ENCODE measurements around the gene CNTNAP2. TPM values are rescaled to one million over a fixed set of nuclear protein-coding genes. Genes with fewer than 3 reads are reported as not detected.

The CNTNAP2 gene
- total and polyA plus RNA-seq, 2 donors (not counting 1 experiment from before 2014, with no cell fraction given): not detected

GRCh38 chr7:147923841-147924240 is 1807.2 kb downstream of the CNTNAP2 start:
- no peak overlapping the region for H3K9ac ChIP-seq (ENCODE audit: insufficient read depth, low read length)
- H3K27me3 ChIP-seq (ENCODE audit: control insufficient read depth, insufficient read depth, low read length): no peaks in the 10 kb centered on the region
- no peak overlapping the region for H3K27ac ChIP-seq (ENCODE audit: insufficient read depth, low read length)
- H3K4me2 ChIP-seq (ENCODE audit: extremely low read depth, insufficient read depth, low read length): no peak overlapping the region
- no peaks in the 10 kb centered on the region for H3K36me3 ChIP-seq (ENCODE audit: control insufficient read depth, insufficient read depth, low read length)
- DNase-seq (ENCODE audit: low read depth in 2 of 2): no peak
- no peaks in the 10 kb centered on the region for H3K79me2 ChIP-seq (ENCODE audit: control insufficient read depth, insufficient read depth, low read length)
- H3K9me3 ChIP-seq (ENCODE audit: control insufficient read depth, insufficient read depth, low read depth, low read length): no peaks in the 10 kb centered on the region
- H3K4me3 ChIP-seq (replicated peaks in 1 of 4; ENCODE audit: control extremely low read depth in 1 of 4, insufficient read depth in 1 of 4, low read depth in 3 of 4, low read length in 4 of 4): no peak overlapping the region
- no peak for TF ChIP-seq EZH2 (IDR thresholded peaks at IDR 0.05; ENCODE audit: low read length, missing control alignments)
- TF ChIP-seq, protein P1, sequence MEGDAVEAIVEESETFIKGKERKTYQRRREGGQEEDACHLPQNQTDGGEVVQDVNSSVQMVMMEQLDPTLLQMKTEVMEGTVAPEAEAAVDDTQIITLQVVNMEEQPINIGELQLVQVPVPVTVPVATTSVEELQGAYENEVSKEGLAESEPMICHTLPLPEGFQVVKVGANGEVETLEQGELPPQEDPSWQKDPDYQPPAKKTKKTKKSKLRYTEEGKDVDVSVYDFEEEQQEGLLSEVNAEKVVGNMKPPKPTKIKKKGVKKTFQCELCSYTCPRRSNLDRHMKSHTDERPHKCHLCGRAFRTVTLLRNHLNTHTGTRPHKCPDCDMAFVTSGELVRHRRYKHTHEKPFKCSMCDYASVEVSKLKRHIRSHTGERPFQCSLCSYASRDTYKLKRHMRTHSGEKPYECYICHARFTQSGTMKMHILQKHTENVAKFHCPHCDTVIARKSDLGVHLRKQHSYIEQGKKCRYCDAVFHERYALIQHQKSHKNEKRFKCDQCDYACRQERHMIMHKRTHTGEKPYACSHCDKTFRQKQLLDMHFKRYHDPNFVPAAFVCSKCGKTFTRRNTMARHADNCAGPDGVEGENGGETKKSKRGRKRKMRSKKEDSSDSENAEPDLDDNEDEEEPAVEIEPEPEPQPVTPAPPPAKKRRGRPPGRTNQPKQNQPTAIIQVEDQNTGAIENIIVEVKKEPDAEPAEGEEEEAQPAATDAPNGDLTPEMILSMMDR (conservative IDR thresholded peaks at IDR 0.05 in 1 of 2, IDR thresholded peaks at IDR 0.05 in 1 of 2; ENCODE audit: low read depth in 1 of 2, low read length in 2 of 2): no peak
- no peak overlapping the region for H2AFZ ChIP-seq (ENCODE audit: low read length)
- no peaks in the 10 kb centered on the region for H4K20me1 ChIP-seq (ENCODE audit: control insufficient read depth, extremely low read depth, insufficient read depth, low read length)
- H3K4me1 ChIP-seq (ENCODE audit: control insufficient read depth, extremely low read depth, insufficient read depth, low read length): no peaks in the 10 kb centered on the region

DNA sequence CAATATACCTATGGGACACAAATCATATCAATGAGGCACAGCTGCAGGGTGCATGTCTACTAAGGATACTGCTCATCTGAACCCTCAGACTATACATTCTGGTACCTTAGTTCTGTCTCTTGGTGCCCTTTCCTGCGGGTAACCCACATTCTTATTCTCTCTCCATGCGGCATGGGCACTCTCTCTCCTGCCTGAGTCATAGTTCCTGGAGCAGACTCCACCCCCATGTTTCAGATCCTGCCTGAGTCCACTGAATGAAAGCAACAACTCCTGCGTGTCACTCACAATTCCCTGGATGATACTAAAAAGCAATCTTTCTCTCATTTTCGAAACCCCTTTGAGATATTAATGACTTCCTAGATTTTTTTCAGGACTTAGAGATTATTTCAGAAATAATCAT is 1820.8 kb downstream of the CNTNAP2 start:
- no peak overlapping the region for H3K9ac ChIP-seq (ENCODE audit: insufficient read depth, low read length)
- no peak overlapping the region for H2AFZ ChIP-seq (ENCODE audit: low read length)
- H3K4me1 ChIP-seq (ENCODE audit: control insufficient read depth, extremely low read depth, insufficient read depth, low read length): no peaks in the 10 kb centered on the region
- no peak overlapping the region for H3K4me2 ChIP-seq (ENCODE audit: extremely low read depth, insufficient read depth, low read length)
- H4K20me1 ChIP-seq (ENCODE audit: control insufficient read depth, extremely low read depth, insufficient read depth, low read length): no peaks in the 10 kb centered on the region
- no peaks in the 10 kb centered on the region for H3K36me3 ChIP-seq (ENCODE audit: control insufficient read depth, insufficient read depth, low read length)
- no peak overlapping the region for H3K27ac ChIP-seq (ENCODE audit: insufficient read depth, low read length)
- H3K27me3 ChIP-seq (ENCODE audit: control insufficient read depth, insufficient read depth, low read length): no peaks in the 10 kb centered on the region
- H3K4me3 ChIP-seq (replicated peaks in 1 of 4; ENCODE audit: control extremely low read depth in 1 of 4, insufficient read depth in 1 of 4, low read depth in 3 of 4, low read length in 4 of 4): no peak overlapping the region
- no peak for DNase-seq (ENCODE audit: low read depth in 2 of 2)
- H3K79me2 ChIP-seq (ENCODE audit: control insufficient read depth, insufficient read depth, low read length): no peaks in the 10 kb centered on the region
- TF ChIP-seq, protein P1 (conservative IDR thresholded peaks at IDR 0.05 in 1 of 2, IDR thresholded peaks at IDR 0.05 in 1 of 2; ENCODE audit: low read depth in 1 of 2, low read length in 2 of 2): no peak
- no peak for TF ChIP-seq EZH2 (IDR thresholded peaks at IDR 0.05; ENCODE audit: low read length, missing control alignments)
- H3K9me3 ChIP-seq (ENCODE audit: control insufficient read depth, insufficient read depth, low read depth, low read length): no peaks in the 10 kb centered on the region

DNA sequence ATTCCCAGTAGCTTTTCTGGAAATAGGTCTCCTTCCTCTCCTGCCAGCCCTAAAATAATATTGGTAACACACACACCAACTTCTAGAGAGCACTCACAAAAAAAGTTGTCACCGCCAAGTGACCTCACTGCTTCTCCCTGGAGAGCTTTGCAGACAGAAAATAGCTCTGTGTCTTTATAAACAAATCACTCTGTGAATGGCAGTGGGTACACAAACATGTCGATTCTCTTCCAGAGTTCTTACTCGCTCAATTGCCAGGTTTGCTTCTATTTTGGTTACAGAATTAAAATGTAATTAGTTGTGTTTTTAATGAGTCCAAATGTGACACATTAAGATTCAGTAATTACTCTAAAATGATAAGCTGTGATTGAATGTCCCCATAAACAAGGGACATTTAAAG is 1824.8 kb downstream of the CNTNAP2 start:
- Histone ChIP-seq H3K36me3 (ENCODE audit: control insufficient read depth, insufficient read depth, low read length) (no peaks in the 10 kb centered on the region), H4K20me1 (ENCODE audit: control insufficient read depth, extremely low read depth, insufficient read depth, low read length) (no peaks in the 10 kb centered on the region), H3K9me3 (ENCODE audit: control insufficient read depth, insufficient read depth, low read depth, low read length) (no peaks in the 10 kb centered on the region), H3K4me3 (replicated peaks in 1 of 4; ENCODE audit: control extremely low read depth in 1 of 4, insufficient read depth in 1 of 4, low read depth in 3 of 4, low read length in 4 of 4) (no peak overlapping the region), H3K79me2 (ENCODE audit: control insufficient read depth, insufficient read depth, low read length) (no peaks in the 10 kb centered on the region), H3K27ac (ENCODE audit: insufficient read depth, low read length) (no peak overlapping the region), H2AFZ (ENCODE audit: low read length) (no peak overlapping the region), H3K27me3 (ENCODE audit: control insufficient read depth, insufficient read depth, low read length) (no peaks in the 10 kb centered on the region), H3K4me2 (ENCODE audit: extremely low read depth, insufficient read depth, low read length) (no peak overlapping the region), H3K4me1 (ENCODE audit: control insufficient read depth, extremely low read depth, insufficient read depth, low read length) (no peaks in the 10 kb centered on the region), H3K9ac (ENCODE audit: insufficient read depth, low read length) (no peak overlapping the region)
- TF ChIP-seq, protein P1 (conservative IDR thresholded peaks at IDR 0.05 in 1 of 2, IDR thresholded peaks at IDR 0.05 in 1 of 2; ENCODE audit: low read depth in 1 of 2, low read length in 2 of 2): no peak
- no peak for TF ChIP-seq EZH2 (IDR thresholded peaks at IDR 0.05; ENCODE audit: low read length, missing control alignments)
- DNase-seq (ENCODE audit: low read depth in 2 of 2): no peak

All from fibroblast of lung (primary cell).